HepG2 (cell line): ENCODE data around the gene HDHD3. TPM values are rescaled to one million over a fixed set of nuclear protein-coding genes. Genes with fewer than 3 reads are reported as not detected.

Source experiments
- AGO1 ChIP-seq: fragments of 200-400 bp; formaldehyde crosslinking; IDR thresholded peaks from 2 replicates; pipeline ENCODE4 v1.6.1; 2017; ENCODE audit warnings: mild to moderate bottlenecking, low read depth, low read length, moderate library complexity; ENCODE audit not compliant: poor library complexity, severe bottlenecking
- ATAD3A ChIP-seq: sonication (generic); formaldehyde crosslinking; IDR thresholded peaks from 2 replicates; pipeline ENCODE4 v1.4.0; 2020; ENCODE audit warnings: missing genetic modification reagents
- ELF3 ChIP-seq: IDR thresholded peaks from 2 replicates; pipeline ENCODE4 v1.6.1; 2016; ENCODE audit warnings: missing genetic modification reagents, missing compliant biosample characterization
- FOXM1 ChIP-seq: sonication (generic); formaldehyde crosslinking; IDR thresholded peaks from 2 replicates; pipeline ENCODE4 v1.5.0; 2020; ENCODE audit warnings: missing genetic modification reagents
- GABPB1 ChIP-seq: IDR thresholded peaks from 2 replicates; pipeline ENCODE4 v1.6.1; 2016; ENCODE audit warnings: mild to moderate bottlenecking, missing genetic modification reagents, moderate library complexity, missing compliant biosample characterization
- NAIF1 ChIP-seq: sonication (generic); formaldehyde crosslinking; IDR thresholded peaks from 2 replicates; pipeline ENCODE4 v1.5.0; 2020; ENCODE audit warnings: mild to moderate bottlenecking, missing genetic modification reagents, borderline replicate concordance
- NR2F2 ChIP-seq: IDR thresholded peaks from 2 replicates; pipeline ENCODE4 v1.6.1; 2012; ENCODE audit warnings: low read depth, inconsistent platforms, borderline replicate concordance
- NR3C1 ChIP-seq: sonication (generic); formaldehyde crosslinking; IDR thresholded peaks from 2 replicates; pipeline ENCODE4 v1.4.0; 2020; ENCODE audit warnings: missing genetic modification reagents
- POLR2A ChIP-seq, 2 experiments: IDR thresholded peaks; 2 replicates each; pipeline ENCODE4 v1.6.1; 2011; ENCODE audit warnings: low read depth in 2 of 2, low read length in 2 of 2, mild to moderate bottlenecking in 1 of 2, moderate library complexity in 1 of 2; ENCODE audit not compliant: insufficient read depth in 1 of 2
- WIZ ChIP-seq: sonication (generic); formaldehyde crosslinking; IDR thresholded peaks from 2 replicates; pipeline ENCODE4 v1.5.1; 2020; ENCODE audit warnings: mild to moderate bottlenecking, missing genetic modification reagents
- XBP1 ChIP-seq: sonication (generic); formaldehyde crosslinking; IDR thresholded peaks from 2 replicates; pipeline ENCODE4 v1.5.0; 2020; ENCODE audit warnings: missing genetic modification reagents
- ZBTB38 ChIP-seq: sonication (generic); formaldehyde crosslinking; IDR thresholded peaks from 2 replicates; pipeline ENCODE4 v1.5.1; 2020; ENCODE audit warnings: mild to moderate bottlenecking, missing genetic modification reagents
- ZMAT3 ChIP-seq: sonication (generic); formaldehyde crosslinking; conservative IDR thresholded peaks from 2 replicates; pipeline ENCODE4 v1.7.0; 2021; ENCODE audit warnings: missing genetic modification reagents
- ZNF138 ChIP-seq: sonication (generic); formaldehyde crosslinking; IDR thresholded peaks from 2 replicates; pipeline ENCODE4 v1.5.0; 2020; ENCODE audit warnings: mild to moderate bottlenecking, low read depth, missing genetic modification reagents
- ZNF251 ChIP-seq: sonication (generic); formaldehyde crosslinking; IDR thresholded peaks from 2 replicates; pipeline ENCODE4 v1.9.0; 2021; ENCODE audit warnings: mild to moderate bottlenecking, missing genetic modification reagents
- ZNF253 ChIP-seq: sonication (generic); formaldehyde crosslinking; IDR thresholded peaks from 2 replicates; pipeline ENCODE4 v1.8.0; 2022; ENCODE audit warnings: mild to moderate bottlenecking, missing genetic modification reagents, borderline replicate concordance
- ZNF460 ChIP-seq: sonication (generic); formaldehyde crosslinking; IDR thresholded peaks from 2 replicates; pipeline ENCODE4 v1.5.1; 2020; ENCODE audit warnings: missing genetic modification reagents, mild to moderate bottlenecking, borderline replicate concordance
- ZNF567 ChIP-seq: sonication (generic); formaldehyde crosslinking; IDR thresholded peaks from 2 replicates; pipeline ENCODE4 v1.8.1; 2023; ENCODE audit warnings: mild to moderate bottlenecking, missing genetic modification reagents, borderline replicate concordance
- ZNF790 ChIP-seq: sonication (generic); formaldehyde crosslinking; IDR thresholded peaks from 2 replicates; pipeline ENCODE4 v1.8.0; 2022; ENCODE audit warnings: missing genetic modification reagents, mild to moderate bottlenecking, borderline replicate concordance
- ZSCAN9 ChIP-seq: IDR thresholded peaks from 2 replicates; pipeline ENCODE4 v1.6.1; 2016; ENCODE audit warnings: borderline replicate concordance
- polyA plus RNA-seq, 8 experiments: library from polyadenylated mRNA; depleted of rRNA in 3 of 8; stranded (reverse) in 7 of 8; unstranded in 1 of 8; fragments of >200 nt; fragmentation: Illumina TruSeq in 4 of 8; extraction: Trizol in 4 of 8; gene quantifications; 2 replicates each; pipeline versions ENCODE4 v1.2.1 to v1.2.3, GENCODE V29; 2011 to 2016; ENCODE audit warnings: low read depth in 4 of 8, missing spikeins in 1 of 8, mixed read lengths in 1 of 8; ENCODE audit not compliant: insufficient read depth in 1 of 8
- total RNA-seq, 5 experiments: library from RNA; depleted of rRNA; stranded (reverse); fragments of >200 nt; fragmentation: Illumina TruSeq; extraction: Trizol; gene quantifications; 2 replicates each; pipeline ENCODE4 v1.2.3, GENCODE V29; 2016; ENCODE audit warnings: low read depth in 1 of 5
- TF ChIP-seq, protein P1 (sequence below): sonication (generic); formaldehyde crosslinking; IDR thresholded peaks from 2 replicates; pipeline ENCODE4 v1.5.1; 2020; ENCODE audit warnings: missing genetic modification reagents, mild to moderate bottlenecking, borderline replicate concordance
- TF ChIP-seq, protein P2 (sequence below): sonication (generic); formaldehyde crosslinking; IDR thresholded peaks from 2 replicates; pipeline ENCODE4 v1.4.0; 2020; ENCODE audit warnings: missing genetic modification reagents, mild to moderate bottlenecking, borderline replicate concordance
- TF ChIP-seq, protein P3 (sequence below): IDR thresholded peaks from 2 replicates; pipeline ENCODE4 v1.6.1; 2018; ENCODE audit warnings: missing genetic modification reagents, mild to moderate bottlenecking, missing compliant biosample characterization

Gene HDHD3
- total and polyA plus RNA-seq, 2 of the 13 experiments (the other 11 are each of a cell fraction or from before 2014, with no cell fraction given), result 23.1 to 38.5 TPM

DNA sequence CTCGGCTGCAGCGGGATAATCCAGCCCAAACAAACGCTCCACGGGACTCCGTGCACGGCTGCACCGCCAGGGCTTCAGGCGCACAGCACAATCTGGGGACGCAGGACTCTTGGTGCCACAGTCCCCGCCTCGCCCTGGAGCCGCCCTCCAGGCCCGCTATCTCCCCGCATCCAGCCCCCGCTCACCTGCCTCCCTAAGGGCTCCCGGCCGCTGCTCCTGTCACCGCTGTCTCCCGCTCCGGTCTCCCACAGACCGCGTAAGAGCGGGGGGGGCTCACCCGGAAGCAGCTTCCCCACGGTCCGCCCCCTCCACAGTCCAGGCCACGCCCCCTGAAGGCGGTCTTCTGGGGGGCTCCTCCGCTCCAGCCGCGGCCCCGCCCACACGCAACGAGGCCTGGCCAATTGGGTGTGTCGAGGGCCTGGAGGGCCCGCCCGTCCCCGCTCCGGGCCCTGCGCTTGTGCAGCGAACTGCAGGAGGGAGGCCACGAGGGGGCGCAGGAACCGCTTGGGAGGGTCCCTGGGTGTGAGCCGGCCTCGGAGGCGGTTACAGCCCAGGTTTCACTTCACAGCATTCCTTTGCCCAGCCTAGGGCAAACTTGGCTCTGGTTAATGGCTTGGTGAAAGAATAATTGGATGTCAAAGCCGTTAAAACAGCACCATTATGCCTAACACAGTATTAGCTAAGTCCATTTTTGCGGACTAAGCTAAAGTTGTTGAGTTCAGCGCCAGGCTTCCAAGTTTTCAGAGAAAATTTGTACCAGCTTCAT, 24.4 kb upstream of the HDHD3 start, which contains the start of gene ALAD (continued):
- TF ChIP-seq GABPB1 (CRISPR knock-in tag) (peak; percentile 95), ZMAT3 (no peak; the same call in 1 of the 2 replicates), POLR2A (IDR thresholded peaks at IDR 0.05; ENCODE audit: insufficient read depth in 1 of 2, low read depth in 2 of 2, low read length in 2 of 2) (peak in 1 of 2 experiments; percentile 77; a peak in 2 of 4 replicates), ELF3 (CRISPR knock-in tag) (peak; percentile 92), ATAD3A (CRISPR knock-in tag) (no peak), ZNF138 (CRISPR knock-in tag) (no peak), AGO1 (no peak), ZBTB38 (peak; percentile 71; the same call in 1 of the 2 replicates), ZNF567 (no peak), ZNF251 (no peak), WIZ (CRISPR knock-in tag) (peak; percentile 60; the same call in 1 of the 2 replicates), ZNF790 (no peak), NR3C1 (no peak), ZNF460 (CRISPR knock-in tag) (peak; percentile 59; the same call in 1 of the 2 replicates), NAIF1 (CRISPR knock-in tag) (no peak), NR2F2 (no peak), FOXM1 (CRISPR knock-in tag) (no peak), XBP1 (no peak), ZNF253 (CRISPR knock-in tag) (no peak), ZSCAN9 (CRISPR knock-in tag) (peak; percentile 85; the same call in 1 of the 2 replicates)
- TF ChIP-seq, protein P1, sequence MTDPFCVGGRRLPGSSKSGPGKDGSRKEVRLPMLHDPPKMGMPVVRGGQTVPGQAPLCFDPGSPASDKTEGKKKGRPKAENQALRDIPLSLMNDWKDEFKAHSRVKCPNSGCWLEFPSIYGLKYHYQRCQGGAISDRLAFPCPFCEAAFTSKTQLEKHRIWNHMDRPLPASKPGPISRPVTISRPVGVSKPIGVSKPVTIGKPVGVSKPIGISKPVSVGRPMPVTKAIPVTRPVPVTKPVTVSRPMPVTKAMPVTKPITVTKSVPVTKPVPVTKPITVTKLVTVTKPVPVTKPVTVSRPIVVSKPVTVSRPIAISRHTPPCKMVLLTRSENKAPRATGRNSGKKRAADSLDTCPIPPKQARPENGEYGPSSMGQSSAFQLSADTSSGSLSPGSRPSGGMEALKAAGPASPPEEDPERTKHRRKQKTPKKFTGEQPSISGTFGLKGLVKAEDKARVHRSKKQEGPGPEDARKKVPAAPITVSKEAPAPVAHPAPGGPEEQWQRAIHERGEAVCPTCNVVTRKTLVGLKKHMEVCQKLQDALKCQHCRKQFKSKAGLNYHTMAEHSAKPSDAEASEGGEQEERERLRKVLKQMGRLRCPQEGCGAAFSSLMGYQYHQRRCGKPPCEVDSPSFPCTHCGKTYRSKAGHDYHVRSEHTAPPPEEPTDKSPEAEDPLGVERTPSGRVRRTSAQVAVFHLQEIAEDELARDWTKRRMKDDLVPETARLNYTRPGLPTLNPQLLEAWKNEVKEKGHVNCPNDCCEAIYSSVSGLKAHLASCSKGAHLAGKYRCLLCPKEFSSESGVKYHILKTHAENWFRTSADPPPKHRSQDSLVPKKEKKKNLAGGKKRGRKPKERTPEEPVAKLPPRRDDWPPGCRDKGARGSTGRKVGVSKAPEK, result no peak
- TF ChIP-seq, protein P2, sequence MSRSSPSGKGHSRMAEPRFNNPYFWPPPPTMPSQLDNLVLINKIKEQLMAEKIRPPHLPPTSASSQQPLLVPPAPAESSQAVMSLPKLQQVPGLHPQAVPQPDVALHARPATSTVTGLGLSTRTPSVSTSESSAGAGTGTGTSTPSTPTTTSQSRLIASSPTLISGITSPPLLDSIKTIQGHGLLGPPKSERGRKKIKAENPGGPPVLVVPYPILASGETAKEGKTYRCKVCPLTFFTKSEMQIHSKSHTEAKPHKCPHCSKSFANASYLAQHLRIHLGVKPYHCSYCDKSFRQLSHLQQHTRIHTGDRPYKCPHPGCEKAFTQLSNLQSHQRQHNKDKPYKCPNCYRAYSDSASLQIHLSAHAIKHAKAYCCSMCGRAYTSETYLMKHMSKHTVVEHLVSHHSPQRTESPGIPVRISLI, result no peak
- TF ChIP-seq, protein P3, sequence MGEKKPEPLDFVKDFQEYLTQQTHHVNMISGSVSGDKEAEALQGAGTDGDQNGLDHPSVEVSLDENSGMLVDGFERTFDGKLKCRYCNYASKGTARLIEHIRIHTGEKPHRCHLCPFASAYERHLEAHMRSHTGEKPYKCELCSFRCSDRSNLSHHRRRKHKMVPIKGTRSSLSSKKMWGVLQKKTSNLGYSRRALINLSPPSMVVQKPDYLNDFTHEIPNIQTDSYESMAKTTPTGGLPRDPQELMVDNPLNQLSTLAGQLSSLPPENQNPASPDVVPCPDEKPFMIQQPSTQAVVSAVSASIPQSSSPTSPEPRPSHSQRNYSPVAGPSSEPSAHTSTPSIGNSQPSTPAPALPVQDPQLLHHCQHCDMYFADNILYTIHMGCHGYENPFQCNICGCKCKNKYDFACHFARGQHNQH (CRISPR knock-in tag), result peak; percentile 61; the same call in 1 of the 2 replicates
